Ovary (tissue), 9 donors: ENCODE results near the gene MRPL10. TPM values are rescaled to one million over a fixed set of nuclear protein-coding genes. Genes with fewer than 3 reads are reported as not detected.

Source experiments
- DNase-seq, 5 donors: peaks; one replicate each; pipeline ENCODE4 v3.0.0-alpha.2; 2019 to 2020
- H3K27ac ChIP-seq, 2 donors: fragments of 200-600 bp; one replicate each; pipeline versions ENCODE4 v1.5.1 to v1.8.0; 2019 to 2022
- H3K27me3 ChIP-seq: fragments of 200-600 bp; one replicate; pipeline ENCODE4 v1.8.0; 2022
- H3K36me3 ChIP-seq: fragments of 200-600 bp; sonication (generic); one replicate; pipeline ENCODE4 v1.5.1; 2019
- H3K4me1 ChIP-seq: one replicate; pipeline ENCODE4 v1.8.1; 2013; ENCODE audit warnings: mild to moderate bottlenecking, moderate library complexity; ENCODE audit not compliant: insufficient read depth
- H3K4me3 ChIP-seq: fragments of 200-600 bp; sonication (generic); one replicate; pipeline ENCODE4 v1.5.1; 2017
- H3K9me3 ChIP-seq, 2 donors: fragments of 200-600 bp in 1 of 2; sonication (generic) in 1 of 2; one replicate each; pipeline versions ENCODE4 v1.5.1 to v1.8.1; 2013 to 2019; ENCODE audit warnings: mild to moderate bottlenecking in 1 of 2, moderate library complexity in 1 of 2
- CTCF ChIP-seq, 3 donors: fragments of 450-650 bp in 2 of 3; fragments of 200-600 bp in 1 of 3; IDR thresholded peaks; one replicate each; pipeline versions ENCODE4 v1.5.1 to v1.8.0; 2016 to 2022; ENCODE audit warnings: antibody characterized with exemption in 3 of 3, mild to moderate bottlenecking in 1 of 3
- EP300 ChIP-seq: sonication (generic); formaldehyde crosslinking; IDR thresholded peaks from one replicate; pipeline ENCODE4 v1.6.1; 2017; ENCODE audit warnings: antibody characterized with exemption
- POLR2A ChIP-seq: fragments of 450-650 bp; IDR thresholded peaks from one replicate; pipeline ENCODE4 v1.6.1; 2017; ENCODE audit warnings: antibody characterized with exemption, mild to moderate bottlenecking, moderate library complexity
- WGBS, 3 donors: extraction: QIAGEN DNeasy Blood & Tissue Kit in 1 of 3; methylation state at CpG; one replicate each; pipeline versions ENCODE4 v1.1.5 to v1.1.7; 2013 to 2017; 5-methylcytosine and 5-hydroxymethylcytosine counted together
- intact Hi-C, 4 donors: fragments of 100-400 bp; cut with DNase I; formaldehyde crosslinking; loops; one replicate each; pipeline versions ENCODE4 v1.11.0 to v1.15.1; 2022 to 2023
- polyA plus RNA-seq, 2 donors: library from polyadenylated mRNA; stranded (reverse); fragments of 200-250 nt in 1 of 2; fragments of 350-450 nt in 1 of 2; fragmentation: Illumina TruSeq in 1 of 2; extraction: RNeasy Lipid Tissue Mini Kit (QIAGEN cat#74804) in 1 of 2; gene quantifications; one replicate each; pipeline ENCODE4 v1.2.3, GENCODE V29; 2013 to 2014
- total RNA-seq, 7 donors: library from RNA; depleted of rRNA in 2 of 7; stranded (reverse); fragments of >200 nt in 2 of 7; fragmentation: NEBNext Ultra II Directional in 3 of 7; extraction: Animal tissue kit (Norgen Biotek cat#: 25700) in 3 of 7; gene quantifications; one replicate each; pipeline versions ENCODE4 v1.1.0 to v1.2.4, GENCODE V29; 2016 to 2023
- donor health status: DM: no; HTN: no; CAD: no; lungs with moderate emphysema.
- donor health status: DM: no; HTN: no; CAD: no.
- donor health status: Bipolar disorder and iron deficiency.
- donor health status: DM: yes; HTN: yes; CAD: no.
- donor health status: DM: no; HTN: no; CAD: no.
- donor health status: DM: yes; HTN: yes; CAD: no.

MRPL10 gene
- total and polyA plus RNA-seq, 9 donors: 30.4 to 64.4 (median 48.8) TPM

- Histone ChIP-seq H3K36me3 (no peaks in the 10 kb centered on the region), H3K27ac (no peak overlapping the region), H3K4me1 (no peaks in the 10 kb centered on the region), H3K9me3 (no peaks in the 10 kb centered on the region), H3K4me3 (no peak overlapping the region), H3K27me3 (no peaks in the 10 kb centered on the region)
- DNase-seq: no peak
- 64 to 71% (median 64%) methylated on average over 3 of the region's 3 CpGs for WGBS, 3 donors
- TF ChIP-seq POLR2A: no peak
- TF ChIP-seq CTCF (IDR thresholded peaks at IDR 0.05): no peak
- no peak for TF ChIP-seq EP300
- intact Hi-C loops: no loop called here
These were observed 26.9 kb downstream of the MRPL10 start for GRCh38 chr17:47804461-47804860.

GRCh38 chr17:47803751-47804150, 27.6 kb downstream of the MRPL10 start:
- TF ChIP-seq EP300 (no peak), POLR2A (no peak), CTCF (IDR thresholded peaks at IDR 0.05) (no peak)
- H3K36me3 ChIP-seq: no peaks in the 10 kb centered on the region
- no peak overlapping the region for H3K4me3 ChIP-seq
- no peaks in the 10 kb centered on the region for H3K9me3 ChIP-seq
- 63 to 82% (median 64%) methylated on average over 6 of the region's 6 CpGs for WGBS, 3 donors
- H3K4me1 ChIP-seq: no peaks in the 10 kb centered on the region
- H3K27me3 ChIP-seq: no peaks in the 10 kb centered on the region
- intact Hi-C loops: no loop called here
- H3K27ac ChIP-seq: no peak overlapping the region
- no peak for DNase-seq

GRCh38 chr17:47803201-47803600, 28.1 kb downstream of the MRPL10 start:
- DNase-seq: no peak
- no peak overlapping the region for H3K27ac ChIP-seq
- no peaks in the 10 kb centered on the region for H3K4me1 ChIP-seq
- H3K9me3 ChIP-seq: no peaks in the 10 kb centered on the region
- no peaks in the 10 kb centered on the region for H3K27me3 ChIP-seq
- no peaks in the 10 kb centered on the region for H3K36me3 ChIP-seq
- no peak overlapping the region for H3K4me3 ChIP-seq
- WGBS, 3 donors: 45 to 56% (median 46%) methylated on average over 5 of the region's 5 CpGs
- intact Hi-C loops: no loop called here
- TF ChIP-seq POLR2A (no peak), CTCF (IDR thresholded peaks at IDR 0.05) (no peak), EP300 (no peak)

- H3K4me1 ChIP-seq: no peaks in the 10 kb centered on the region
- no peak overlapping the region for H3K4me3 ChIP-seq
- no peaks in the 10 kb centered on the region for H3K36me3 ChIP-seq
- TF ChIP-seq POLR2A: no peak
- TF ChIP-seq CTCF (IDR thresholded peaks at IDR 0.05): peak in 2 of 3 donors; percentile 9 to 14
- 22 to 32% (median 26%) methylated on average over 9 of the region's 9 CpGs for WGBS, 3 donors
- no peak overlapping the region for H3K27ac ChIP-seq
- H3K27me3 ChIP-seq: no peaks in the 10 kb centered on the region
- intact Hi-C loops: no loop called here
- H3K9me3 ChIP-seq: no peaks in the 10 kb centered on the region
- no peak for DNase-seq
These were observed 28.9 kb downstream of the MRPL10 start for GRCh38 chr17:47802341-47803022.
